Ureter (tissue), 1 donor: ENCODE data around the gene RELCH. TPM values are rescaled to one million over a fixed set of nuclear protein-coding genes. Genes with fewer than 3 reads are reported as not detected.
A peak's percentile ranks its signal among the peaks of the same experiment; 100 is the strongest.
"Not testable (repeated sequence)": the region's sequence is repeated elsewhere in the genome, so short reads cannot be mapped to it uniquely, and the experiment has no call there.

Experiments
- DNase-seq: peaks from one replicate; pipeline ENCODE4 v3.0.0-alpha.2; 2020; ENCODE audit warnings: low spot score
- total RNA-seq: library from RNA; stranded (reverse); gene quantifications from one replicate; pipeline ENCODE4 v1.2.4, GENCODE V29; 2023
- donor health status: DM: yes; HTN: yes; CAD: no.

Gene RELCH
- 106 TPM for total RNA-seq

- DNase-seq, result peak; percentile 98
Observed at GRCh38 chr18:62186774-62187542, at the start of gene RELCH, which contains the start of gene PIGN. Gene RELCH (plus strand): TSS chr18:62187255. CDS start chr18:62187506, 251 bp downstream. Gene PIGN (minus strand): TSS chr18:62187056. CDS start chr18:62161353, 25,703 bp downstream.

- DNase-seq, result no peak
Observed at GRCh38 chr18:62138461-62139235, 48.4 kb upstream of the RELCH start.

- DNase-seq, result no peak
Observed at GRCh38 chr18:62140259-62140658, 46.8 kb upstream of the RELCH start.

GRCh38 chr18:62144338-62144737, 42.7 kb upstream of the RELCH start:
- DNase-seq, result no peak

- no peak for DNase-seq
Observed at GRCh38 chr18:62151068-62151771, 35.8 kb upstream of the RELCH start.

GRCh38 chr18:62152844-62153243, 34.2 kb upstream of the RELCH start:
- no peak for DNase-seq

- DNase-seq, result no peak
Observed at GRCh38 chr18:62157843-62158242, 29.2 kb upstream of the RELCH start.

- no peak for DNase-seq
Observed at GRCh38 chr18:62164310-62164709, 22.7 kb upstream of the RELCH start.

GRCh38 chr18:62164855-62165487, 22.1 kb upstream of the RELCH start:
- DNase-seq, result no peak

GRCh38 chr18:62165583-62165982, 21.5 kb upstream of the RELCH start:
- no peak for DNase-seq

- not testable (repeated sequence) for DNase-seq
Observed at GRCh38 chr18:62166524-62166923, 20.5 kb upstream of the RELCH start.

- no peak for DNase-seq
Observed at GRCh38 chr18:62170857-62171256, 16.2 kb upstream of the RELCH start.

GRCh38 chr18:62172298-62172697, 14.8 kb upstream of the RELCH start:
- DNase-seq, result no peak

GRCh38 chr18:62175521-62175920, 11.5 kb upstream of the RELCH start:
- DNase-seq, result no peak

- DNase-seq, result no peak
Observed at GRCh38 chr18:62177271-62177670, 9.8 kb upstream of the RELCH start.

- DNase-seq, result no peak
Observed at GRCh38 chr18:62179213-62179612, 7.8 kb upstream of the RELCH start.

GRCh38 chr18:62182220-62182619, 4.8 kb upstream of the RELCH start:
- no peak for DNase-seq

GRCh38 chr18:62183578-62184195, 3.4 kb upstream of the RELCH start:
- no peak for DNase-seq

- no peak for DNase-seq
Observed at GRCh38 chr18:62186499-62186773, 619 bp upstream of the RELCH start.

- peak; percentile 45 for DNase-seq
Observed at GRCh38 chr18:62187543-62188510, 772 bp downstream of the RELCH start.
